GM12865 (cell line): ENCODE measurements around the gene COG2.
"Not testable (repeated sequence)": the region's sequence is repeated elsewhere in the genome, so short reads cannot be mapped to it uniquely, and the experiment has no call there.

Source experiments
- DNase-seq: peaks from one replicate; pipeline ENCODE4 v3.0.0; 2010; ENCODE audit warnings: low read depth
- H3K4me3 ChIP-seq: 2 replicates; pipeline ENCODE4 v1.5.1; 2011; ENCODE audit warnings: mild to moderate bottlenecking, low read depth, low read length, control low read depth
- CTCF ChIP-seq: IDR thresholded peaks from 2 replicates; pipeline ENCODE4 v1.5.1; 2011; ENCODE audit warnings: low read length, control low read depth, low read depth, inconsistent platforms; ENCODE audit not compliant: insufficient read depth; ENCODE audit errors: missing control alignments

COG2 gene

DNA sequence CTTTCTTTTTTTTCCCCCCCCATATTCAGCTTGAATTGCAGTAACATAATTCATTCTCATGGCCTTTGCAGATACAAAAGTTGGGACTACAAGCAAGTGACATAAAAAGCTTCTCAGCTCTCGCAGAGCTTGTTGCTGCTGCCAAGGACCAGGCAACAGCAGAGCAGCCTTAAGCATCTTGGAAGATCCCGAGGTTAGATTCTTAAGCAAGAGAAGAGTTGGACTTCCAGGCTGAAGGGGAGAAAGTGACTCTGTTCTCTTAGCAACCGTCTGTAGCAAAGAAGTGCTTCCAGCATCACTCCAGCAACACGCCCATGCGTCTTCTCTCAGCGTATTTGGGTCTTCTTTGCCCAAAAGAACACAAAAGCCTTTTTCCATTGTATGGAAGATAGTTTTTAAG, 50.9 kb downstream of the COG2 start:
- no peak for DNase-seq
- H3K4me3 ChIP-seq, result no peak overlapping the region
- TF ChIP-seq CTCF, result no peak

DNA sequence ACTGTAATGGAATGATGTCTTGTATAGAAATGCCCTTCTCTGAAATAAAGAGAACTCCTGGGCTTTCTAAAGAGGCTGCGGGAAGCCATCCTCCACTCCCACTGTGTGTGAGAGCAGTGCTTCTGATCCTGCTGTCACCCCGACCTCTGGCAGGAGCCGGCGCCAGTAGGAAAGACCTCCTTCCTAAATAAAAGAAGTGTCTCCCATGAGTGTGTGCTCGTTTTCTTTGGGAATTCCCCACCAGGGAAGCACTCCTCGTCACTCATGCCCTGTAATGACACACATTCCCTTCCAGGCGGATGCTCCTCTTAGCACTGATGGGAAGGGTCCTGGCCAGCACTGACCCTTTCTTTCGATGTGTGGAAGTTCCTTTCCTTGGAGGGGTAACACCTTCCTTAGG, 51.5 kb downstream of the COG2 start:
- no peak for DNase-seq
- no peak for TF ChIP-seq CTCF
- H3K4me3 ChIP-seq, result no peak overlapping the region

GRCh38 chr1:230694464-230694863, 52.2 kb downstream of the COG2 start:
- no peak for TF ChIP-seq CTCF
- H3K4me3 ChIP-seq, result no peak overlapping the region
- no peak for DNase-seq

- no peak for TF ChIP-seq CTCF
Observed at GRCh38 chr1:230694991-230695390, 52.7 kb downstream of the COG2 start.

DNA sequence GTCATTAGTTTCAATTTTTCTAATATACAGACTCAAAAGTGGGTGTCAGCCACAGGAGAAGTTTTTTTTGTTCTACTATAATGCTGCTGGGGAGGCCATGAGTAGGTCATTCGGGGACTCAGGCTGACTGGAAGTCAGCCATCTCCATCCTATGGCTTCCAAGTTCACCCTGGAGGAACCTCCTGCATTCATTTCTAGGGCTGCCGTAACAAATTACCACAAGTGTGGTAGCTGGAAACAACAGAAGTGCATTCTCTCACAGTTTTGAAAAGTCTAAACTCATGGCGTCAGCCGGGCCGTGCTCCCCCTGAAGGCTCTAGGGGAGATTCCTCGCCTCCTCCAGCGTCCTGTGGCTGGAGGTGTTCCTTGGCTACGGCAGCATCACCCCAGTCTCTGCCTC, 53.9 kb downstream of the COG2 start:
- no peak for TF ChIP-seq CTCF
- no peak for DNase-seq
- H3K4me3 ChIP-seq, result no peak overlapping the region

More at GRCh38 chr1:230694991-230695390, 52.7 kb downstream of the COG2 start:
- no peak for DNase-seq
- no peak overlapping the region for H3K4me3 ChIP-seq

- no peak for DNase-seq
- H3K4me3 ChIP-seq, result no peak overlapping the region
- no peak for TF ChIP-seq CTCF
Observed at GRCh38 chr1:230696722-230697437, 54.6 kb downstream of the COG2 start.

- TF ChIP-seq CTCF, result no peak
- no peak overlapping the region for H3K4me3 ChIP-seq
- DNase-seq, result no peak
Observed at GRCh38 chr1:230698130-230698529, 55.8 kb downstream of the COG2 start.

GRCh38 chr1:230698964-230699363, 56.7 kb downstream of the COG2 start:
- DNase-seq, result not testable (repeated sequence)

More at GRCh38 chr1:230698964-230699363, 56.7 kb downstream of the COG2 start:
- H3K4me3 ChIP-seq, result not testable (repeated sequence)
